B cell (primary cell): ENCODE measurements around the gene CYTH4. TPM values are rescaled to one million over a fixed set of nuclear protein-coding genes. Genes with fewer than 3 reads are reported as not detected.

ENCODE experiments used
- ATAC-seq: fragments of 200-7000 bp; cut with Tn5 transposase; one replicate; pipeline ENCODE4 v1.10.0; 2021; ENCODE audit warnings: low read depth, mild to moderate bottlenecking, moderate number of reproducible peaks, moderate library complexity
- CTCF ChIA-PET: fragments of 350-600 bp; sonication (Branson Sonifier 250); formaldehyde crosslinking; loops from one replicate; lab custom pipeline; 2021; ENCODE audit warnings: antibody characterized with exemption, inconsistent platforms; lab: Charles Lee
- POLR2A ChIA-PET: fragments of 350-600 bp; sonication (Branson Sonifier 250); formaldehyde crosslinking; loops from one replicate; lab custom pipeline; 2021; ENCODE audit warnings: antibody characterized with exemption; lab: Charles Lee
- DNase-seq: peaks from one replicate; pipeline ENCODE4 v3.0.0; 2013
- H2AFZ ChIP-seq: 2 replicates; pipeline ENCODE4 v1.6.1; 2012; ENCODE audit warnings: mild to moderate bottlenecking, low read depth, low read length; ENCODE audit not compliant: insufficient read depth, poor library complexity, severe bottlenecking
- H3K27ac ChIP-seq, 2 donors: 1 replicate in 1 of 2; 2 replicates in 1 of 2; pipeline ENCODE4 v1.5.1; 2012 to 2013; ENCODE audit warnings: low read length in 2 of 2, mild to moderate bottlenecking in 2 of 2, moderate library complexity in 1 of 2
- H3K27me3 ChIP-seq, 4 experiments: fragments of 200-600 bp in 1 of 4; sonication (generic) in 1 of 4; replicated peaks in 1 of 4; 1 replicate in 2 of 4; 2 replicates in 2 of 4; pipeline versions ENCODE4 v1.6.1 to v1.7.0; 2013 to 2016; ENCODE audit warnings: low read length in 3 of 4, mild to moderate bottlenecking in 2 of 4, mixed read lengths in 1 of 4, moderate library complexity in 1 of 4; ENCODE audit not compliant: insufficient read depth in 4 of 4, control insufficient read depth in 3 of 4; ENCODE audit errors: control extremely low read depth in 1 of 4
- H3K36me3 ChIP-seq, 2 experiments: replicated peaks in 1 of 2; 1 replicate in 1 of 2; 2 replicates in 1 of 2; pipeline versions ENCODE4 v1.6.1 to v1.7.1; 2013; ENCODE audit warnings: low read length in 1 of 2; ENCODE audit not compliant: insufficient read depth in 2 of 2, control insufficient read depth in 1 of 2; ENCODE audit errors: control extremely low read depth in 1 of 2, extremely low read depth in 1 of 2
- H3K4me1 ChIP-seq, 2 donors: fragments of 200-600 bp in 1 of 2; sonication (generic) in 1 of 2; 1 replicate in 1 of 2; 2 replicates in 1 of 2; pipeline versions ENCODE4 v1.5.1 to v1.6.1; 2013 to 2017; ENCODE audit warnings: low read length in 2 of 2; ENCODE audit not compliant: control insufficient read depth in 2 of 2, insufficient read depth in 2 of 2
- H3K4me2 ChIP-seq: replicated peaks from 2 replicates; pipeline ENCODE3; 2012; ENCODE audit warnings: mild to moderate bottlenecking, low read depth, low read length; ENCODE audit not compliant: poor library complexity, severe bottlenecking
- H3K4me3 ChIP-seq, 5 experiments: fragments of 200-600 bp in 1 of 5; sonication (generic) in 1 of 5; 1 replicate in 3 of 5; 2 replicates in 2 of 5; pipeline versions ENCODE4 v1.5.1 to v1.7.0; 2011 to 2016; ENCODE audit warnings: low read length in 4 of 5, mild to moderate bottlenecking in 4 of 5, low read depth in 2 of 5, control low read depth in 1 of 5, moderate library complexity in 1 of 5; ENCODE audit not compliant: insufficient read depth in 1 of 5; ENCODE audit errors: control extremely low read depth in 1 of 5, extremely low read depth in 1 of 5
- H3K79me2 ChIP-seq: fragments of 200-600 bp; sonication (generic); one replicate; pipeline ENCODE4 v1.6.0; 2016; ENCODE audit warnings: low read length; ENCODE audit not compliant: control insufficient read depth, insufficient read depth
- H3K9ac ChIP-seq: fragments of 200-600 bp; sonication (generic); 2 replicates; pipeline ENCODE4 v1.6.1; 2017; ENCODE audit warnings: mild to moderate bottlenecking, low read length, moderate library complexity
- H3K9me3 ChIP-seq, 3 donors: one replicate each; pipeline versions ENCODE4 v1.6.1 to v1.7.1; 2013; ENCODE audit warnings: low read length in 2 of 3; ENCODE audit not compliant: control insufficient read depth in 2 of 3, insufficient read depth in 1 of 3; ENCODE audit errors: control extremely low read depth in 1 of 3
- H4K20me1 ChIP-seq: 2 replicates; pipeline ENCODE4 v1.6.0; 2012; ENCODE audit warnings: mild to moderate bottlenecking, low read length; ENCODE audit not compliant: insufficient read depth, control insufficient read depth, poor library complexity, severe bottlenecking
- H3K27ac Mint-ChIP-seq: one replicate; pipeline ENCODE4 v1.8.0; 2021; ENCODE audit warnings: mixed read lengths
- H3K27me3 Mint-ChIP-seq: one replicate; pipeline ENCODE4 v1.8.0; 2021; ENCODE audit warnings: mixed read lengths
- H3K4me1 Mint-ChIP-seq: one replicate; pipeline ENCODE4 v1.8.0; 2021; ENCODE audit warnings: mixed read lengths
- H3K4me3 Mint-ChIP-seq: one replicate; pipeline ENCODE4 v1.8.0; 2021; ENCODE audit warnings: mixed read lengths
- H3K9me3 Mint-ChIP-seq: one replicate; pipeline ENCODE4 v1.8.0; 2022; ENCODE audit warnings: mixed read lengths; ENCODE audit not compliant: insufficient read depth
- EZH2 ChIP-seq: IDR thresholded peaks from 2 replicates; pipeline ENCODE4 v1.6.1; 2012; ENCODE audit warnings: borderline replicate concordance, low read depth, mild to moderate bottlenecking, moderate library complexity, low read length; ENCODE audit not compliant: insufficient read depth, poor library complexity, severe bottlenecking
- WGBS: methylation state at CpG from one replicate; pipeline ENCODE4 v1.1.5; 2013; ENCODE audit warnings: missing lambda C conversion rate; ENCODE audit not compliant: insufficient coverage; 5-methylcytosine and 5-hydroxymethylcytosine counted together
- intact Hi-C: fragments of 100-400 bp; cut with micrococcal nuclease; formaldehyde crosslinking; loops from one replicate; pipeline ENCODE4 v1.10.0; 2022
- polyA plus RNA-seq: library from polyadenylated mRNA; depleted of rRNA; stranded (reverse); fragments of >200 nt; gene quantifications from 2 replicates; pipeline ENCODE4 v1.2.3, GENCODE V29; 2012
- total RNA-seq, 2 donors: library from RNA; stranded (reverse); fragments of 120-200 nt in 1 of 2; gene quantifications; 1 replicate in 1 of 2; 2 replicates in 1 of 2; pipeline versions ENCODE4 v1.2.3 to v1.2.4, GENCODE V29; 2013 to 2022
- TF ChIP-seq, protein P1 (sequence below): fragments of 200-600 bp; IDR thresholded peaks from one replicate; pipeline ENCODE4 v1.8.0; 2022; ENCODE audit warnings: antibody characterized with exemption, mild to moderate bottlenecking

The CYTH4 gene
- total and polyA plus RNA-seq, 2 donors (not counting 1 experiment from before 2014, with no cell fraction given), result 98.0 to 154 TPM

DNA sequence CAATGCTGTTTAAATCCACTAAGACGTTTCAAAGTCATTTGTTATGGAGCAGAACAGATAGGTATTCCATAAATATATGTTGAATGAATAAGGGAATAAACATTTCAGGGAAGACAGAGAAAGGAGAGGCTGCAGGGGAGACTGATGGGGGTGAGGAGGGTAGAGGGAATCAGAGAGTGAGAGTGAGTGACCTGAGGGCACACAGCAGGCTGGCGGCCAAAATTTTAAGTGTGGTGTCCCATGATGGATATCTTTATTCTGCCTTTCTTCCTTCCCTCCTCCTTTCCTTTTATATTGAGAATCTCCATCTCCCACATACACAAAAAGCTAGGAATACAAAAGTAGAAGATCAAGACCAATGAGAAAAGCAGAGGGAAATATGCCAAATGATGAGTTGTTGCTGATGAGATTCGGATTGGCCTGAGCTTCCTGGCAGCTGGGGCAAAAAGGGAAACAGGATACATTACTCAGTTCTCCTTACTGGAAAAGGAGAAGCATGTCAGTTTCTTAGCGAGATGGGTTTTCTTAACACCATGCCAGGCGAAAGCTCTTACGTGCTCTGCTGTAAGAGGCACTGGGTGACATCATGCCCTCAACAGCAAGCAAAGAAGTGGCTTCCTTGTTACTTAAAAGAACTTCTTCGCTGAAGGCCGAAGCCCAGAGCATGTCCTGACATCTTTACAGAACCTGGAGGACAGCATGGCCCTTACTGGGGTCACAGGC lies 11.2 kb upstream of the CYTH4 start:
- intact Hi-C loops, result no loop called here

More for the DNA sequence above, 11.2 kb upstream of the CYTH4 start:
- H4K20me1 ChIP-seq, result no peaks in the 10 kb centered on the region
- peaks cover 59% of the 10 kb centered on the region for H3K4me1 Mint-ChIP-seq
- no peak overlapping the region for H3K4me3 ChIP-seq
- no peaks in the 10 kb centered on the region for H3K27me3 ChIP-seq
- peaks cover 42 to 51% of the 10 kb centered on the region in 2 donors for H3K4me1 ChIP-seq
- no peak overlapping the region for H3K9ac ChIP-seq
- H3K4me3 Mint-ChIP-seq, result no peak overlapping the region
- no peaks in the 10 kb centered on the region for H3K9me3 Mint-ChIP-seq
- CTCF ChIA-PET, result interaction anchor here (1.2 to 13.1 kb wide), 5 partner anchors 11 to 46 kb away, joined by 7 to 377 read pairs (median 33); partner anchors contain the start of genes CYTH4 and RAC2
- peak; percentile 35 for DNase-seq
- TF ChIP-seq, protein P1, sequence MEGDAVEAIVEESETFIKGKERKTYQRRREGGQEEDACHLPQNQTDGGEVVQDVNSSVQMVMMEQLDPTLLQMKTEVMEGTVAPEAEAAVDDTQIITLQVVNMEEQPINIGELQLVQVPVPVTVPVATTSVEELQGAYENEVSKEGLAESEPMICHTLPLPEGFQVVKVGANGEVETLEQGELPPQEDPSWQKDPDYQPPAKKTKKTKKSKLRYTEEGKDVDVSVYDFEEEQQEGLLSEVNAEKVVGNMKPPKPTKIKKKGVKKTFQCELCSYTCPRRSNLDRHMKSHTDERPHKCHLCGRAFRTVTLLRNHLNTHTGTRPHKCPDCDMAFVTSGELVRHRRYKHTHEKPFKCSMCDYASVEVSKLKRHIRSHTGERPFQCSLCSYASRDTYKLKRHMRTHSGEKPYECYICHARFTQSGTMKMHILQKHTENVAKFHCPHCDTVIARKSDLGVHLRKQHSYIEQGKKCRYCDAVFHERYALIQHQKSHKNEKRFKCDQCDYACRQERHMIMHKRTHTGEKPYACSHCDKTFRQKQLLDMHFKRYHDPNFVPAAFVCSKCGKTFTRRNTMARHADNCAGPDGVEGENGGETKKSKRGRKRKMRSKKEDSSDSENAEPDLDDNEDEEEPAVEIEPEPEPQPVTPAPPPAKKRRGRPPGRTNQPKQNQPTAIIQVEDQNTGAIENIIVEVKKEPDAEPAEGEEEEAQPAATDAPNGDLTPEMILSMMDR, result no peak
- TF ChIP-seq EZH2, result no peak
- H3K79me2 ChIP-seq, result peaks cover 4% of the 10 kb centered on the region
- no peaks in the 10 kb centered on the region for H3K27me3 Mint-ChIP-seq
- peak overlapping the region; percentile 15 for H3K27ac Mint-ChIP-seq
- ATAC-seq, result no peak
- no peaks in the 10 kb centered on the region for H3K9me3 ChIP-seq
- no peak overlapping the region for H2AFZ ChIP-seq
- no peak overlapping the region for H3K27ac ChIP-seq
- POLR2A ChIA-PET, result no interaction called here
- no peaks in the 10 kb centered on the region for H3K36me3 ChIP-seq
- 76% methylated on average over 6 of the region's 8 CpGs for WGBS
- H3K4me2 ChIP-seq, result no peak overlapping the region
